Caco-2 (cell line): ENCODE measurements around the gene FGR. TPM values are rescaled to one million over a fixed set of nuclear protein-coding genes. Genes with fewer than 3 reads are reported as not detected.

ENCODE experiments used
- BruUV-seq: library from RNA; stranded (reverse); fragments of 400-500 nt; replicated peaks from 2 replicates; lab custom pipeline; 2021; lab: Mats Ljungman, UMichigan
- CTCF ChIA-PET: fragments of 300-600 bp; sonication (Branson Sonifier 250); formaldehyde crosslinking; loops from one replicate; lab custom pipeline; 2022; ENCODE audit warnings: antibody characterized with exemption; lab: Charles Lee
- POLR2A ChIA-PET: fragments of 300-600 bp; sonication (Branson Sonifier 250); formaldehyde crosslinking; loops from one replicate; lab custom pipeline; 2022; ENCODE audit warnings: antibody characterized with exemption; lab: Charles Lee
- DNase-seq, 2 experiments: peaks; one replicate each; pipeline versions ENCODE4 v3.0.0 to v3.0.0-alpha.2; 2020 to 2022
- H3K27me3 ChIP-seq: replicated peaks from 2 replicates; pipeline ENCODE4 v1.6.0; 2011; ENCODE audit warnings: low read length; ENCODE audit not compliant: control insufficient read depth, insufficient read depth
- H3K36me3 ChIP-seq: 2 replicates; pipeline ENCODE4 v1.5.1; 2011; ENCODE audit warnings: low read length; ENCODE audit not compliant: control insufficient read depth, insufficient read depth
- H3K4me1 ChIP-seq: fragments of 250-450 bp; sonication (Bioruptor Pico); 2 replicates; pipeline ENCODE4 v1.5.1; 2020; ENCODE audit warnings: mild to moderate bottlenecking
- H3K4me3 ChIP-seq: 2 replicates; pipeline ENCODE4 v1.5.1; 2011; ENCODE audit warnings: low read depth, mild to moderate bottlenecking, control low read depth, low read length
- H3K9me3 ChIP-seq: fragments of 250-450 bp; sonication (Bioruptor Pico); 2 replicates; pipeline ENCODE4 v1.5.1; 2020; ENCODE audit warnings: mild to moderate bottlenecking, moderate library complexity
- H3K27ac Mint-ChIP-seq: one replicate; pipeline ENCODE4 v1.8.0; 2022; ENCODE audit warnings: mixed read lengths; ENCODE audit not compliant: unreplicated experiment
- H3K27me3 Mint-ChIP-seq: one replicate; pipeline ENCODE4 v1.8.0; 2022; ENCODE audit warnings: mixed read lengths; ENCODE audit not compliant: insufficient read depth, unreplicated experiment
- H3K36me3 Mint-ChIP-seq: one replicate; pipeline ENCODE4 v1.8.0; 2022; ENCODE audit warnings: mild to moderate bottlenecking, mixed read lengths; ENCODE audit not compliant: insufficient read depth, unreplicated experiment
- H3K4me1 Mint-ChIP-seq: one replicate; pipeline ENCODE4 v1.8.0; 2022; ENCODE audit warnings: low read depth, mixed read lengths; ENCODE audit not compliant: unreplicated experiment
- H3K4me3 Mint-ChIP-seq: one replicate; pipeline ENCODE4 v1.8.0; 2022; ENCODE audit warnings: mild to moderate bottlenecking, moderate library complexity, mixed read lengths; ENCODE audit not compliant: unreplicated experiment
- H3K9me3 Mint-ChIP-seq: one replicate; pipeline ENCODE4 v1.8.0; 2022; ENCODE audit warnings: mixed read lengths; ENCODE audit not compliant: unreplicated experiment
- CTCF ChIP-seq, 2 experiments: fragments of 200-600 bp in 1 of 2; IDR thresholded peaks; 1 replicate in 1 of 2; 2 replicates in 1 of 2; pipeline versions ENCODE4 v1.5.1 to v1.8.0; 2011 to 2022; ENCODE audit warnings: antibody characterized with exemption in 1 of 2, control low read depth in 1 of 2, inconsistent platforms in 1 of 2, low read depth in 1 of 2, low read length in 1 of 2, mild to moderate bottlenecking in 1 of 2, moderate library complexity in 1 of 2; ENCODE audit not compliant: insufficient read depth in 1 of 2, severe bottlenecking in 1 of 2, unreplicated experiment in 1 of 2
- intact Hi-C: fragments of 100-400 bp; cut with micrococcal nuclease; formaldehyde crosslinking; loops from one replicate; pipeline ENCODE4 v1.10.0; 2022; ENCODE audit not compliant: unreplicated experiment
- total RNA-seq: library from RNA; stranded (reverse); gene quantifications from 2 replicates; pipeline ENCODE4 v1.2.3, GENCODE V29; 2022

FGR gene
- total RNA-seq, 1 experiment from 2014 or later = not detected

- peaks cover 5% of the 10 kb centered on the region for H3K36me3 Mint-ChIP-seq
Measured at GRCh38 chr1:27672750-27673112, 37.7 kb upstream of the FGR start.

GRCh38 chr1:27671964-27672749 lies 37.2 kb upstream of the FGR start, which contains the start of gene IFI6:
Gene IFI6 (minus strand): TSS chr1:27672192. CDS start chr1:27669314, 2,878 bp downstream.
- no peaks in the 10 kb centered on the region for H3K27me3 ChIP-seq
- H3K36me3 Mint-ChIP-seq = peaks cover 5% of the 10 kb centered on the region
- no peaks in the 10 kb centered on the region for H3K27me3 Mint-ChIP-seq
- H3K27ac Mint-ChIP-seq = peak within 1 kb of the TSS; percentile 19
- CTCF ChIA-PET = interaction anchor here (0.6 to 1.5 kb wide), 7 partner anchors 9 to 407 kb away, joined by 3 to 20 read pairs (median 4); partner anchors contain the start of genes FAM76A and STX12
- TF ChIP-seq CTCF (IDR thresholded peaks at IDR 0.05; ENCODE audit: insufficient read depth in 1 of 2, low read depth in 1 of 2, low read length in 1 of 2, severe bottlenecking in 1 of 2, unreplicated experiment in 1 of 2) = peak; percentile 18 to 31
- no peaks in the 10 kb centered on the region for H3K36me3 ChIP-seq
- peak within 1 kb of the TSS; percentile 38 for H3K4me3 ChIP-seq
- H3K9me3 Mint-ChIP-seq = no peaks in the 10 kb centered on the region
- DNase-seq = peak; percentile 86 to 90
- peaks cover 12% of the 10 kb centered on the region for H3K4me1 ChIP-seq
- no peaks in the 10 kb centered on the region for H3K9me3 ChIP-seq
- POLR2A ChIA-PET = interaction anchor here (1.0 to 1.8 kb wide), 3 partner anchors 53 to 158 kb away, joined by 3 to 7 read pairs (median 4); partner anchors contain the start of genes FAM76A, PPP1R8 and STX12
- peaks cover 6% of the 10 kb centered on the region for H3K4me1 Mint-ChIP-seq
- intact Hi-C loops = loop anchor here (1.0 kb wide), 1 partner anchor 53 kb away; the partner anchor contains the start of gene FAM76A
- no TSS peak for BruUV-seq
- peak within 1 kb of the TSS; percentile 62 for H3K4me3 Mint-ChIP-seq

More at GRCh38 chr1:27672750-27673112, 37.7 kb upstream of the FGR start:
- peaks cover 6% of the 10 kb centered on the region for H3K4me1 Mint-ChIP-seq
- Histone ChIP-seq H3K27me3 (no peaks in the 10 kb centered on the region), H3K4me3 (peak overlapping the region; percentile 6), H3K9me3 (no peaks in the 10 kb centered on the region), H3K4me1 (peaks cover 12% of the 10 kb centered on the region), H3K36me3 (no peaks in the 10 kb centered on the region)
- no peaks in the 10 kb centered on the region for H3K9me3 Mint-ChIP-seq
- TF ChIP-seq CTCF (IDR thresholded peaks at IDR 0.05; ENCODE audit: insufficient read depth in 1 of 2, low read depth in 1 of 2, low read length in 1 of 2, severe bottlenecking in 1 of 2, unreplicated experiment in 1 of 2) = no peak
- intact Hi-C loops = loop anchor here (1.0 kb wide), 1 partner anchor 53 kb away; the partner anchor contains the start of gene FAM76A
- no peaks in the 10 kb centered on the region for H3K27me3 Mint-ChIP-seq
- peak overlapping the region; percentile 19 for H3K27ac Mint-ChIP-seq
- CTCF ChIA-PET = interaction anchor here (1.1 to 1.5 kb wide), 4 partner anchors 10 to 144 kb away, joined by 4 to 20 read pairs (median 5); partner anchors contain the start of genes FAM76A and STX12
- H3K4me3 Mint-ChIP-seq = peak overlapping the region; percentile 62
- BruUV-seq = no TSS peak
- no peak for DNase-seq
- POLR2A ChIA-PET = interaction anchor here (1.0 to 1.8 kb wide), 3 partner anchors 52 to 158 kb away, joined by 3 to 7 read pairs (median 4); partner anchors contain the start of genes FAM76A, PPP1R8 and STX12

- Mint-ChIP-seq H3K4me1 (peaks cover 6% of the 10 kb centered on the region), H3K36me3 (peaks cover 5% of the 10 kb centered on the region), H3K27ac (no peak overlapping the region), H3K9me3 (no peaks in the 10 kb centered on the region), H3K4me3 (no peak overlapping the region), H3K27me3 (no peaks in the 10 kb centered on the region)
- intact Hi-C loops = no loop called here
- BruUV-seq = no TSS peak
- H3K27me3 ChIP-seq = no peaks in the 10 kb centered on the region
- peaks cover 12% of the 10 kb centered on the region for H3K4me1 ChIP-seq
- no peak overlapping the region for H3K4me3 ChIP-seq
- H3K36me3 ChIP-seq = no peaks in the 10 kb centered on the region
- CTCF ChIA-PET = interaction anchor here (0.6 to 1.6 kb wide), 11 partner anchors 41 to 147 kb away, joined by 3 to 11 read pairs (median 5); partner anchors contain the start of gene FAM76A
- TF ChIP-seq CTCF (IDR thresholded peaks at IDR 0.05; ENCODE audit: insufficient read depth in 1 of 2, low read depth in 1 of 2, low read length in 1 of 2, severe bottlenecking in 1 of 2, unreplicated experiment in 1 of 2) = no peak
- no peak for DNase-seq
- POLR2A ChIA-PET = interaction anchor here (1.3 kb wide), 1 partner anchor 56 kb away, joined by 9 read pairs; the partner anchor contains the start of gene FAM76A
- H3K9me3 ChIP-seq = no peaks in the 10 kb centered on the region
Measured at GRCh38 chr1:27669876-27670275, 34.9 kb upstream of the FGR start.
